HL-60 (cell line): ENCODE data around the gene CSMD2.

Experiments
- GABPA ChIP-seq: IDR thresholded peaks from 2 replicates; pipeline ENCODE4 v1.6.1; 2012; ENCODE audit warnings: low read depth
- POLR2AphosphoS5 ChIP-seq: IDR thresholded peaks from 2 replicates; pipeline ENCODE4 v1.6.1; 2012; ENCODE audit warnings: low read depth
- TF ChIP-seq, protein P1 (sequence below): IDR thresholded peaks from one replicate; pipeline ENCODE4 v1.5.1; 2011; ENCODE audit warnings: low read length, control low read depth, inconsistent platforms; ENCODE audit not compliant: insufficient read depth
- TF ChIP-seq, protein P2 (sequence below): IDR thresholded peaks from 2 replicates; pipeline ENCODE4 v1.6.1; 2012; ENCODE audit warnings: low read depth; ENCODE audit not compliant: insufficient replicate concordance

DNA sequence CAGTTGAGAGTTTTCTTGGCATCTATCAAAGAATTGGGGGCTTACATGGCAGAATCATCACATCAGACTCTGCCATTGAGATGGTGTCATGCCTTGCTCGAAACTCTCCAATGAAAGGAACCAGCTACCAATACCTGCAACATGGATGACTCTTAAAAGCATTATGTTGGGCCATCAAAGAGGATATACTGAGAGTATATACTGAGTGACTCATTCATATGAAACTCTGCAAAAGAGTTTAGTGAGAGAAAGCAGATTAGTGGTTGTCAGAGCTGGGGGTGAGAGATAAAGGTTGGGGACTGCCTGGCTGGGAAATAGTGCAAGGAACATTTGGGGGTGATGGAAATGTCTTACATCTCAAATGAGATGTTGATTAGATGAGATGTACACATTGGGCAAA is 315.8 kb downstream of the CSMD2 start:
- TF ChIP-seq, protein P1, sequence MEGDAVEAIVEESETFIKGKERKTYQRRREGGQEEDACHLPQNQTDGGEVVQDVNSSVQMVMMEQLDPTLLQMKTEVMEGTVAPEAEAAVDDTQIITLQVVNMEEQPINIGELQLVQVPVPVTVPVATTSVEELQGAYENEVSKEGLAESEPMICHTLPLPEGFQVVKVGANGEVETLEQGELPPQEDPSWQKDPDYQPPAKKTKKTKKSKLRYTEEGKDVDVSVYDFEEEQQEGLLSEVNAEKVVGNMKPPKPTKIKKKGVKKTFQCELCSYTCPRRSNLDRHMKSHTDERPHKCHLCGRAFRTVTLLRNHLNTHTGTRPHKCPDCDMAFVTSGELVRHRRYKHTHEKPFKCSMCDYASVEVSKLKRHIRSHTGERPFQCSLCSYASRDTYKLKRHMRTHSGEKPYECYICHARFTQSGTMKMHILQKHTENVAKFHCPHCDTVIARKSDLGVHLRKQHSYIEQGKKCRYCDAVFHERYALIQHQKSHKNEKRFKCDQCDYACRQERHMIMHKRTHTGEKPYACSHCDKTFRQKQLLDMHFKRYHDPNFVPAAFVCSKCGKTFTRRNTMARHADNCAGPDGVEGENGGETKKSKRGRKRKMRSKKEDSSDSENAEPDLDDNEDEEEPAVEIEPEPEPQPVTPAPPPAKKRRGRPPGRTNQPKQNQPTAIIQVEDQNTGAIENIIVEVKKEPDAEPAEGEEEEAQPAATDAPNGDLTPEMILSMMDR, result no peak
- TF ChIP-seq, protein P2, sequence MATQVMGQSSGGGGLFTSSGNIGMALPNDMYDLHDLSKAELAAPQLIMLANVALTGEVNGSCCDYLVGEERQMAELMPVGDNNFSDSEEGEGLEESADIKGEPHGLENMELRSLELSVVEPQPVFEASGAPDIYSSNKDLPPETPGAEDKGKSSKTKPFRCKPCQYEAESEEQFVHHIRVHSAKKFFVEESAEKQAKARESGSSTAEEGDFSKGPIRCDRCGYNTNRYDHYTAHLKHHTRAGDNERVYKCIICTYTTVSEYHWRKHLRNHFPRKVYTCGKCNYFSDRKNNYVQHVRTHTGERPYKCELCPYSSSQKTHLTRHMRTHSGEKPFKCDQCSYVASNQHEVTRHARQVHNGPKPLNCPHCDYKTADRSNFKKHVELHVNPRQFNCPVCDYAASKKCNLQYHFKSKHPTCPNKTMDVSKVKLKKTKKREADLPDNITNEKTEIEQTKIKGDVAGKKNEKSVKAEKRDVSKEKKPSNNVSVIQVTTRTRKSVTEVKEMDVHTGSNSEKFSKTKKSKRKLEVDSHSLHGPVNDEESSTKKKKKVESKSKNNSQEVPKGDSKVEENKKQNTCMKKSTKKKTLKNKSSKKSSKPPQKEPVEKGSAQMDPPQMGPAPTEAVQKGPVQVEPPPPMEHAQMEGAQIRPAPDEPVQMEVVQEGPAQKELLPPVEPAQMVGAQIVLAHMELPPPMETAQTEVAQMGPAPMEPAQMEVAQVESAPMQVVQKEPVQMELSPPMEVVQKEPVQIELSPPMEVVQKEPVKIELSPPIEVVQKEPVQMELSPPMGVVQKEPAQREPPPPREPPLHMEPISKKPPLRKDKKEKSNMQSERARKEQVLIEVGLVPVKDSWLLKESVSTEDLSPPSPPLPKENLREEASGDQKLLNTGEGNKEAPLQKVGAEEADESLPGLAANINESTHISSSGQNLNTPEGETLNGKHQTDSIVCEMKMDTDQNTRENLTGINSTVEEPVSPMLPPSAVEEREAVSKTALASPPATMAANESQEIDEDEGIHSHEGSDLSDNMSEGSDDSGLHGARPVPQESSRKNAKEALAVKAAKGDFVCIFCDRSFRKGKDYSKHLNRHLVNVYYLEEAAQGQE, result no peak
- TF ChIP-seq POLR2AphosphoS5 (no peak), GABPA (no peak)
